GM19372 (cell line): ENCODE data around the gene NWD2.

Experiments
- ATAC-seq: cut with Tn5 transposase; IDR thresholded peaks from one replicate; pipeline ENCODE4 v1.9.1; 2021; ENCODE audit warnings: mild to moderate bottlenecking, low read depth, moderate library complexity; ENCODE audit not compliant: unreplicated experiment

The NWD2 gene

DNA sequence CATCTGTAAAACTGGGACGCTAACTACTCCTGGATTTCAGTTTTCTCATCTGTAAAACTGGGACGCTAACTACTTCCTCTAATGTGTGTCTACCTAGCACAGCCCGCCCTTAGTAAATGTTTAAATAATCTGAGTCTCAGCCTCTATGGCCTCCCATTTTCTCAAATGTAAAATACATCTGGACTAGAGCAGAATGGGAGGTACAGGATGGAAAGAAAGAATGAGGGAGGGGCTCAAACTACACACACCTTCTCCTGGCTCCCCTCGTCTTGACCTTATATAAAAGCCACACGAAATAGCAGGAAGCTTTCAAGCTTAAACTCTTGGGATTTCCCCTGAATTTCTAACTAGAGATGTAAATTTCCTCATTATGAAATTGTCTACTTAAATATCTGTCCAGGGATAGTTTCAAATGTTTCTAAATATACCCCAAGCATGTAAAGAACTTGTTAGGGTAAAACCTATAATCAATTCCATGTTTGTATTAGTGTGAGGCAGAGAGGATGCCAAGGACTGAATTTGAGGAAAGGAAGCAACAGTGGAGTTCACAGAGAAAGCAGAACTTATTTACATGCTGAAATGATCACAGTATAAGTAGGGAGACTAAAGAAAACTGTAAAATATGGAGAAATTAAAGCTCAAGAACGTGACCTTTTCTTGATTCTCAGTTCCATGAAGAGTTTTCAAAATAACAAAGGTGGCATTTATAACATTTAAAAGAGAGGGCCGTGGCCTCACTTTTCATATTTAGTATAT, 220.0 kb downstream of the NWD2 start:
- no peak for ATAC-seq

- no peak for ATAC-seq
Measured at GRCh38 chr4:37465296-37465695, 220.8 kb downstream of the NWD2 start.

GRCh38 chr4:37465845-37466244, 221.3 kb downstream of the NWD2 start:
- no peak for ATAC-seq

GRCh38 chr4:37467223-37467622, 222.7 kb downstream of the NWD2 start:
- ATAC-seq = no peak

DNA sequence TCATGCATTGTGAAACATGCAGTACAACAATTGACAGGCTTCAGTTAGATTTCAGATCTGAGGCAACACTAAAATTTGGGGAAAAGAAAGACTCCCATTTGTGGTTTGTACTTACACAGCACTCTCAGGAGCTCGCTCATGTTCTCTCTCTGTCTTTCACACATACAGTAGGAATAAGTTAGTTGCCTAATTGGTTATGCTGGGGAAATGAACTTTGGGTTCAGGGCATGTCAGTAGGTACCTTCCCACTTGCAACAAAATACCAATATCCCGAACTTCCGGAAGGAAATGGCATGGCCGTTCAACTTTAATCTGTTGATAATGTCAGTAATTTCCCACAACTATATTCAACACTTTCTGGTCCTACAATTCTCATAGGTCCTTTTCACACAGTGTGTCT, 223.3 kb downstream of the NWD2 start:
- no peak for ATAC-seq

- no peak for ATAC-seq
Measured at GRCh38 chr4:37469286-37469685, 224.7 kb downstream of the NWD2 start.

DNA sequence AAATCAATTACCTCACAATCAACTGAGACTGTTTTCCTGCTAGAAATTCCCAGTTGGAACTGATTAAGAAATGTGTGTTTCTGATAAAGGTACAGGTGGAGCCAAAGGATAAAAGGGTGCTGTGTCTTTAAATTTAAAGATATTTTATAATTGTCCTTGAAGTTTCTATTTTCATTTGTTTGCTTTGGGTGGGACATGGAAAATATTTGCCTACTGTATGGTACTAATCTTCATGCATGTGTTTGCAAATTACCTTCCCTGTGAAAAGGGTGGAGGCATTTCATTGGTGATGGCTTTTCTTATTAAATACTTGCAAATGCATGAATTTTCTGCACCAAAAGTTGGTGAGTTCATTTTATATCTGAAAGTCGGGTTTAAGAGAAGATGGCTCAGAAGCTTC, 225.7 kb downstream of the NWD2 start:
- no peak for ATAC-seq

DNA sequence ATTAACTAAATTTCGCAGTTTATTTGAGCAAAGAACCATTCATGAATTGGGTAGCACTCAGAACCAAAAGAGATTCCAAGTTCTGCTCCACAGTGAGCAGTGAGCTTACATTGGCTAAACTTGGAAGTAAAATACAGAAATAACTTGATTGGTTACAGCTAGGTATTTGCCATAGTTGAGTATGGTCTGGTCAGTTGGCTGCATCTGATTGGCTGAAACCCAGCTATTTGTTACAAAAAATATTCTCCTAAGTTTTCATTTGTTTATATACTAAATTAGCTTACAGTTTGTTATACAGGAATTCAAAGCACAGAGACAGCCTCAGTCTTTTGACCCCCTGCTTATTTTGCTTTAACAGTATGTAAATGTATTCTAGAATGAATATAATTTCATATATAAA, 226.6 kb downstream of the NWD2 start:
- ATAC-seq = no peak

DNA sequence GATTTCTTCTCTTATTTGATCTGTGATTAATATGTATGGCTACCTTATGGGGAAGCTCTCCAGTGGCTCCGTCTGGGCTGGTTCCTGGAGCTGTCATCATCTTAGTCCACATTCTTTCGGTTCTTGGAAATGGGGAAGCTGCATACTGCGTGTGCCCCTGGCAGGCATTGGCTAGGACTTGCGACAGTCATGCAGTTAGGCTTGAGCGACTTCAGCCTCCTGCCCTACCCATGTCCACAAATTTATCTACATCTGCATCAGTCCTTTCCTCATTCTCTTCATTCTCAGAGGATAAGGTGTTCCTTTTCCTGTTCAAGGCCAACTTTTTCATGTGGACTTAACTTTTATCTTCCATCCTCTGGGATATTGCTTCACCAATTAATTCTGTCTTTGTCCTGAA, 227.4 kb downstream of the NWD2 start:
- no peak for ATAC-seq

GRCh38 chr4:37473807-37474206, 229.3 kb downstream of the NWD2 start:
- ATAC-seq = no peak

- no peak for ATAC-seq
Measured at GRCh38 chr4:37475087-37475486, 230.5 kb downstream of the NWD2 start.

GRCh38 chr4:37475776-37476175, 231.2 kb downstream of the NWD2 start:
- ATAC-seq = no peak

- no peak for ATAC-seq
Measured at GRCh38 chr4:37476256-37476655, 231.7 kb downstream of the NWD2 start.

DNA sequence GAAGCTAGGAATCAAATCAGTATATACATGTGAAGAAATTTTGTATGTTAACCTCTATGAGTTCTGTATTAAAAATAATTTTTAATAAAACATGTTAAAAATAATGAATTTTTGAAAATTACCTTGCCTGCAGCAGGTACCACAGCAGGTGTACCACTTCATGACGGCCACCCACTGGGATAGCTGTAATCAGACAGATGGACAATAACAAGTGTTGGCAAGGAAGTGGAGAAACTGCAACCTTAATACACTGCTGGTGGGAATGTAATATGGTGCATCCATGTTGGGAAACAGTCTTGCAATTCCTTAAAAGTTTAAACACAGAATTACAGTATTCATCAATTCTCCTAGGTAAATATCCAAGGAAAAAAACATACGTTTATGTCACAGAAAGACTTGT, 232.1 kb downstream of the NWD2 start:
- ATAC-seq = no peak

DNA sequence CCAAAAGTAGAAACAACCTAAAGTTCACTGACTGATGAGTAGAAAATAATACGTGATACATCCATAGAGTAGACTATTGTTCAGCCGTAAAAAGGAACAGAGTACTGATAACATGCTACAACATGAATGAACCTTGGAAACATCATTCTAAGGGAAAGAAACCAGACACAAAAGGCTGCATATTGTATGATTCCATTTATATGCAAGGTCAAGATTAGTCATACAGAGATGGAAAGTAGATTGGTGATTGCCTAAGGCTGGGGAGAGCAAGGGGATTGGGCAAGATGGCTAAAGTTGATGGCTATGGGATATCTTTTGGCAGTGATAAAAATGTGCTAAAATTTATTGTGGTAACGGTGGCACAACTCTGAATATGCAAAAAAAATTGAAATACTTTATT, 232.6 kb downstream of the NWD2 start:
- ATAC-seq = no peak

DNA sequence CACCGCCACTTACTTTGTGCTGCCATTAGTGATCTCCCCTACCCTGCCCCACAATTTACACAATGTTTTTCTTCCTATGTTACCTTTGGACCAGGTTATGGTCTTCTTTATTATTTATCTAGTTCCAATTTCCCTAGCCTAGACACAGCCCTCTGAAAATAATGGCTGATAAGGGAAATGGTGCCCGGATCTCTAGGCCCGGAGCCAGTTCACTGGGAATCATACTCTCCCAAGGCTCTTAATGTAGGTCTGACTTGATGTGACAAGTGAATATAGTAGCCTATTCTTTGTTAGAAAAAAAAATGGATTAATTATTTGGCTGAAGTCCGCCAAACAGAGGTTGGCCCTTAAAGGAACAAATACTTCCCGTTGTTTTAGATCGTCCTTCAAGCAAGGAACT, 233.6 kb downstream of the NWD2 start:
- ATAC-seq = no peak

DNA sequence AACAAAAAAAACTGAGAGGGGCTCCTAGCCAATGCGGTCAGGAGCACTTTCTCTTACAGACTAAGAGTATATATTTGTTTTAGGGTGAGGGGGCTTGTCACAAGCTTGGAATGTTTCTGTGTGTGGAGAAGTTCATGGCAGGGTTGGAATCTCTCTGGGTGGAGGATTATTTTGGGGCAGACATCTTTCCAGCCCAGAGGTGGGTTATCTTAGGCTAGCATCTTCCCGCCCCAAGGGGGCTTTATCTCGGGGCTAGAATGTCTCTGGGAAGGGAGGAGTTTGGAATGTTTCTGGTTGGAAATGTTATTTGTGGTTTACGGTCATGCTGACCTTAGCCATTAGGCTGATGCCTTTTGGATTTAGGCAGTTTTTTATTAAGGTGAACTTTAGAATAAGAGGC, 236.0 kb downstream of the NWD2 start:
- no peak for ATAC-seq

DNA sequence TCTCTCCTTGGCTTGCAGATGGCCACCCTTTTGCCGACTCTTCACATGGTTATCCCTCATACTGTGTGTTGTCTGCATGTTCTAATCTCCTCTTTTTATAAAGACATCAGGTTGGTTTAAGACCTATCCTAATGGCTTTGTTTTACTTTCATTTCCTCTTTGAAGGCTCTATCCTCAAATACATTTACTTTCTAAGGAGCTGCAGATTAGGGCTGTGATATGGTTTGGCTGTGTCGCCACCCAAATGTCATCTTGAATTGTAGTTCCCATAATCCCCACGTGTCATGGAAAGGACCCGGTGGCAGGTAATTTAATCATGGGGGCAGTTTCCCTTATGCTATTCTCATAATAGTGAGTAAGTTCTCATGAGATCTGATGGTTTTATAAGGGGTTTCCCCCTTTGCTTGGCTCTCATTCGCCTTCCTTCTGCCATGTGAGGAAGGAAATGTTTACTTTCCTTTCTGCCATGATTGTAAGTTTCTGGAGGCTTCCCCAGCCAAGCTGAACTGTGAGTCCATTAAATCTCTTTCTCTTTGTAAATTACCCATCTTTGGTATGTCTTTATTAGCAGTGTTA, 237.1 kb downstream of the NWD2 start:
- ATAC-seq = no peak

DNA sequence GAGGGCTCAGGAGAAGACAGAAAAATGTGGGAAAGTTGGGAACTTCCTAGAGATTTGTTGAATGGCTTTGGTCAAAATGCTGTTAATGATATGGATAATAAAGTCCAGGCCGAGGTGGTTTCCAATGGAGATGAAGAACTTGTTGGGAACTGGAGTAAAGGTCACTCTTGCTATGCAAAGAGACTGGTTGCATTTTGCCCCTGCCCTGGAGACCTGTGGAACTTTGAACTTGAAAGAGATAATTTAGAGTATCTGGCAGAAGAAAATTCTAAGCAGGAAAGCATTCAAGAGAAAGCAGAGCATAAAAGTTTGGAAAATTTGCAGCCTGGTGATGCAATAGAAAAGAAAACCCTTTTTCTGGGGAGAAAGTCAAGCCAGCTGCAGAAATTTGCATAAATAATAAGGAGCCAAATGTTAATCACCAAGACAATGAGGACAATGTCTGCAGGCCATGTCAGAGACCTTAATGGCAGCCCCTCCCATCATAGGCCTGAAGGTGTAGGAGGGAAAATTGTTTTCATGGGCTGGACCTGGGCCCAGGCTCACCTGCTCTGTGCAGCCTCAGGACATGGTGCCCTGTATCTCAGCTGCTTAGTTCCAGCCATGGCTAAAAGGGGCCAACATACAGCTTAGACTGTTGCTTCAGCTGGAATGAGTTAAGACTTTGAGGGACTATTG, 237.8 kb downstream of the NWD2 start:
- no peak for ATAC-seq

DNA sequence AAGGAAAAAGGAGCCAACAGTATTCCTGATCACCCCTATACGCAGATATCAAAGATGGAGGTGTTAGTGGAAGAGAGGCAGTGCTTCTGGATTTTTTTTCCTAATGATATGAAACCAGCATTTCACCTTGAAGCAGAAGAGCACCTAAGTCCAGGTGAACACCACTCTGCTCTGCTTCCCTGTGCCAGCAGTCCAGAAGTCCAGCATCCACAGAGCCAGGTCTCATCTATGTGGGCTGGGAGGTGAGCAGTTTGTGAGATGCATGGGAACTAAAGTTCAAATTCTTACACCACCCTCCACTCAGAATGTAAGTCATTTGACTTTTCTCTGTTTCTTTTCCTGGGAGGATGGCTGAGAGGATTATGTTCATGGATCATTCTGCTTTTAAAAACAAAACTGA, 239.1 kb downstream of the NWD2 start:
- ATAC-seq = no peak

GRCh38 chr4:37486166-37486565, 241.6 kb downstream of the NWD2 start:
- no peak for ATAC-seq

GRCh38 chr4:37487668-37488067, 243.1 kb downstream of the NWD2 start:
- ATAC-seq = no peak
